ENCODE measurements around the gene MFRP.

MFRP gene

GRCh38 chr11:119309953-119310681 is 36.4 kb downstream of the MFRP start:
- no peak overlapping the region for H3K27ac ChIP-seq
- no peak for TF ChIP-seq CTCF (IDR thresholded peaks at IDR 0.05)
- no peak for TF ChIP-seq ZFX (IDR thresholded peaks at IDR 0.05; ENCODE audit: borderline replicate concordance)

DNA sequence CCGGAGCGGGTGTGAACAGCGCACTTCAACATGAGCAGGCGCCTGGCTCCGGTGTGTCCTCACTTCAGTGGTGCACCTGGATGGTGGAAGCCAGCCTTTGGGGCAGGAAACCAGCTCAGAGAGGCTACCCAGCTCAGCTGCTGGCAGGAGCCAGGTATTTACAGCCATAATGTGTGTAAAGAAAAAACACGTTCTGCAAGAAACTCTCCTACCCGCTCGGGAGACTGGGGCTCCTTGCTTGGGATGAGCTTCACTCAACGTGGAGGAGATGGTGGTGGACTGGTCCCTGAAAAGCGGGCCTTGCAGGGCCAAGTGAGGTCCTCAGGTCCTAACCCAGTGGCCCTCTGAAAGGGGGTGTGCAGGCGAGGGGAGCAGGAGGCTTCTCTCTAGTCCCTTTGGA is 37.1 kb downstream of the MFRP start:
- TF ChIP-seq ZFX (IDR thresholded peaks at IDR 0.05; ENCODE audit: borderline replicate concordance) (no peak), CTCF (IDR thresholded peaks at IDR 0.05) (no peak)
- H3K27ac ChIP-seq: no peak overlapping the region

DNA sequence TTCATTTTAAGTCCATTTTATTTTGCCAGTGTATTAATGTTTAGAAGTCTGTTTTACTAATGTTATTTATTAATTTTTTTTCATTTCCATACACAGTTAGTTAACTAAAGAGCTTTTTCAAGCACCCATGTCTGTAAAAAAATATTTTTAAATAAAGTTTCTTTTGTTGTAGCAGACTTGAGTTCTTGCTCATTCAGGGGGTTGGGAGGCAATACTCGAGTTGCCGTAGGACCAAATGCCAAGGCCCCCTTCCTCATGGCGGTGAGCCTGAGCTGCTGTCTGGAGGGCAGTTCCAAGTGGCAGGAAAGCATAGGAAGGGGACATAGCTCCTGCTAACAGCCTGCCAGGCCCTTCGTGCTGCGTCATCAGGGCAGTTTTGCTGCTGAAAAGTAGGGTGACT is 38.5 kb downstream of the MFRP start:
- H3K27ac ChIP-seq: no peak overlapping the region
- TF ChIP-seq ZFX (IDR thresholded peaks at IDR 0.05; ENCODE audit: borderline replicate concordance): no peak
- TF ChIP-seq CTCF (IDR thresholded peaks at IDR 0.05): no peak

- TF ChIP-seq CTCF (IDR thresholded peaks at IDR 0.05) (peak; percentile 27; the same call in 1 of the 2 replicates), ZFX (IDR thresholded peaks at IDR 0.05; ENCODE audit: borderline replicate concordance) (no peak)
- H3K27ac ChIP-seq: no peak overlapping the region
Observed at GRCh38 chr11:119307219-119307618, 39.3 kb downstream of the MFRP start.

GRCh38 chr11:119306373-119306890 is 40.1 kb downstream of the MFRP start:
- no peak overlapping the region for H3K27ac ChIP-seq
- TF ChIP-seq ZFX (IDR thresholded peaks at IDR 0.05; ENCODE audit: borderline replicate concordance) (no peak), CTCF (IDR thresholded peaks at IDR 0.05) (no peak)

GRCh38 chr11:119305556-119306372 is 40.7 kb downstream of the MFRP start:
- no peak overlapping the region for H3K27ac ChIP-seq
- TF ChIP-seq CTCF (IDR thresholded peaks at IDR 0.05): no peak
- TF ChIP-seq ZFX (IDR thresholded peaks at IDR 0.05; ENCODE audit: borderline replicate concordance): no peak

Measured in 22Rv1 (cell line).